ENCODE data around the gene PRKAG2. TPM values are rescaled to one million over a fixed set of nuclear protein-coding genes. Genes with fewer than 3 reads are reported as not detected.

The PRKAG2 gene
- total RNA-seq, 2 donors from 2014 or later, result 23.2 to 28.4 TPM

GRCh38 chr7:151611041-151611440 is 265.9 kb downstream of the PRKAG2 start:
- no peak overlapping the region for H3K27ac Mint-ChIP-seq
- H3K4me3 Mint-ChIP-seq, result no peak overlapping the region
- H3K36me3 Mint-ChIP-seq (ENCODE audit: insufficient read depth in 2 of 2), result no peaks in the 10 kb centered on the region
- H3K9me3 Mint-ChIP-seq, result no peaks in the 10 kb centered on the region
- no peaks in the 10 kb centered on the region for H3K27me3 Mint-ChIP-seq (ENCODE audit: low read depth)
- no peak for DNase-seq
- H3K4me1 Mint-ChIP-seq (ENCODE audit: low read depth), result peaks cover 8% of the 10 kb centered on the region
- no peak for ATAC-seq (replicated peaks in 1 of 2)

GRCh38 chr7:151608031-151608551 is 268.8 kb downstream of the PRKAG2 start:
- H3K27me3 Mint-ChIP-seq (ENCODE audit: low read depth), result no peaks in the 10 kb centered on the region
- peaks cover 0 to 3% of the 10 kb centered on the region in 2 donors for H3K36me3 Mint-ChIP-seq (ENCODE audit: insufficient read depth in 2 of 2)
- ATAC-seq (replicated peaks in 1 of 2) (no peak), DNase-seq (no peak)
- no peak overlapping the region for H3K4me3 Mint-ChIP-seq
- H3K9me3 Mint-ChIP-seq, result peaks cover 0 to 1% of the 10 kb centered on the region in 2 donors
- H3K4me1 Mint-ChIP-seq (ENCODE audit: low read depth), result peaks cover 13% of the 10 kb centered on the region
- H3K27ac Mint-ChIP-seq, result no peak overlapping the region

- Mint-ChIP-seq H3K4me1 (ENCODE audit: low read depth) (peaks cover 13% of the 10 kb centered on the region), H3K27ac (no peak overlapping the region), H3K36me3 (ENCODE audit: insufficient read depth in 2 of 2) (peaks cover 0 to 3% of the 10 kb centered on the region in 2 donors), H3K27me3 (ENCODE audit: low read depth) (no peaks in the 10 kb centered on the region), H3K9me3 (peaks cover 0 to 1% of the 10 kb centered on the region in 2 donors), H3K4me3 (no peak overlapping the region)
- no peak for DNase-seq
- no peak for ATAC-seq (replicated peaks in 1 of 2)
Observed at GRCh38 chr7:151607464-151607867, 269.4 kb downstream of the PRKAG2 start.

- H3K4me3 Mint-ChIP-seq, result no peak overlapping the region
- DNase-seq, result no peak
- H3K9me3 Mint-ChIP-seq, result peaks cover 0 to 1% of the 10 kb centered on the region in 2 donors
- H3K4me1 Mint-ChIP-seq (ENCODE audit: low read depth), result peaks cover 24% of the 10 kb centered on the region
- H3K36me3 Mint-ChIP-seq (ENCODE audit: insufficient read depth in 2 of 2), result peaks cover 0 to 3% of the 10 kb centered on the region in 2 donors
- ATAC-seq (replicated peaks in 1 of 2), result no peak
- H3K27me3 Mint-ChIP-seq (ENCODE audit: low read depth), result no peaks in the 10 kb centered on the region
- H3K27ac Mint-ChIP-seq, result no peak overlapping the region
Observed at GRCh38 chr7:151603951-151604350, 273.0 kb downstream of the PRKAG2 start.

GRCh38 chr7:151601521-151602305 is 275.2 kb downstream of the PRKAG2 start:
- Mint-ChIP-seq H3K4me3 (no peak overlapping the region), H3K4me1 (ENCODE audit: low read depth) (peaks cover 16% of the 10 kb centered on the region), H3K9me3 (peaks cover 0 to 1% of the 10 kb centered on the region in 2 donors), H3K27me3 (ENCODE audit: low read depth) (no peaks in the 10 kb centered on the region), H3K36me3 (ENCODE audit: insufficient read depth in 2 of 2) (peaks cover 0 to 3% of the 10 kb centered on the region in 2 donors), H3K27ac (no peak overlapping the region)
- no peak for DNase-seq
- no peak for ATAC-seq (replicated peaks in 1 of 2)

GRCh38 chr7:151600331-151600730 is 276.6 kb downstream of the PRKAG2 start:
- ATAC-seq (replicated peaks in 1 of 2) (no peak), DNase-seq (no peak)
- Mint-ChIP-seq H3K27ac (no peak overlapping the region), H3K4me1 (ENCODE audit: low read depth) (peaks cover 16% of the 10 kb centered on the region), H3K9me3 (peaks cover 0 to 1% of the 10 kb centered on the region in 2 donors), H3K27me3 (ENCODE audit: low read depth) (no peaks in the 10 kb centered on the region), H3K4me3 (no peak overlapping the region), H3K36me3 (ENCODE audit: insufficient read depth in 2 of 2) (peaks cover 0 to 3% of the 10 kb centered on the region in 2 donors)

- Mint-ChIP-seq H3K4me3 (no peak overlapping the region), H3K36me3 (ENCODE audit: insufficient read depth in 2 of 2) (peaks cover 0 to 3% of the 10 kb centered on the region in 2 donors), H3K9me3 (peaks cover 0 to 1% of the 10 kb centered on the region in 2 donors), H3K27me3 (ENCODE audit: low read depth) (no peaks in the 10 kb centered on the region), H3K27ac (no peak overlapping the region), H3K4me1 (ENCODE audit: low read depth) (peaks cover 16% of the 10 kb centered on the region)
- peak in 1 of 2 donors; percentile 17 for ATAC-seq (replicated peaks in 1 of 2)
- no peak for DNase-seq
Observed at GRCh38 chr7:151599401-151600227, 277.3 kb downstream of the PRKAG2 start.

GRCh38 chr7:151597541-151598444 is 279.1 kb downstream of the PRKAG2 start:
- ATAC-seq (replicated peaks in 1 of 2) (no peak), DNase-seq (no peak)
- peaks cover 11% of the 10 kb centered on the region for H3K4me1 Mint-ChIP-seq (ENCODE audit: low read depth)
- H3K27ac Mint-ChIP-seq, result no peak overlapping the region
- no peak overlapping the region for H3K4me3 Mint-ChIP-seq
- H3K9me3 Mint-ChIP-seq, result no peaks in the 10 kb centered on the region
- no peaks in the 10 kb centered on the region for H3K27me3 Mint-ChIP-seq (ENCODE audit: low read depth)
- H3K36me3 Mint-ChIP-seq (ENCODE audit: insufficient read depth in 2 of 2), result no peaks in the 10 kb centered on the region

GRCh38 chr7:151595702-151596350 is 281.1 kb downstream of the PRKAG2 start:
- peak overlapping the region; percentile 85 for H3K27ac Mint-ChIP-seq
- H3K27me3 Mint-ChIP-seq (ENCODE audit: low read depth), result no peaks in the 10 kb centered on the region
- no peak for DNase-seq
- no peak for ATAC-seq (replicated peaks in 1 of 2)
- no peaks in the 10 kb centered on the region for H3K9me3 Mint-ChIP-seq
- H3K4me1 Mint-ChIP-seq (ENCODE audit: low read depth), result peaks cover 11% of the 10 kb centered on the region
- H3K36me3 Mint-ChIP-seq (ENCODE audit: insufficient read depth in 2 of 2), result no peaks in the 10 kb centered on the region
- no peak overlapping the region for H3K4me3 Mint-ChIP-seq

- H3K9me3 Mint-ChIP-seq, result no peaks in the 10 kb centered on the region
Observed at GRCh38 chr7:151592868-151593486, 283.9 kb downstream of the PRKAG2 start.

GRCh38 chr7:151592330-151592729 is 284.6 kb downstream of the PRKAG2 start:
- Mint-ChIP-seq H3K27me3 (ENCODE audit: low read depth) (no peaks in the 10 kb centered on the region), H3K27ac (no peak overlapping the region), H3K4me3 (no peak overlapping the region), H3K9me3 (no peaks in the 10 kb centered on the region), H3K36me3 (ENCODE audit: insufficient read depth in 2 of 2) (no peaks in the 10 kb centered on the region), H3K4me1 (ENCODE audit: low read depth) (no peaks in the 10 kb centered on the region)
- DNase-seq, result no peak
- ATAC-seq (replicated peaks in 1 of 2), result no peak

More at GRCh38 chr7:151592868-151593486, 283.9 kb downstream of the PRKAG2 start:
- H3K27me3 Mint-ChIP-seq (ENCODE audit: low read depth), result no peaks in the 10 kb centered on the region
- no peak overlapping the region for H3K4me3 Mint-ChIP-seq
- H3K27ac Mint-ChIP-seq, result no peak overlapping the region
- DNase-seq, result no peak
- H3K4me1 Mint-ChIP-seq (ENCODE audit: low read depth), result no peaks in the 10 kb centered on the region
- ATAC-seq (replicated peaks in 1 of 2), result no peak
- H3K36me3 Mint-ChIP-seq (ENCODE audit: insufficient read depth in 2 of 2), result no peaks in the 10 kb centered on the region

GRCh38 chr7:151591866-151592265 is 285.0 kb downstream of the PRKAG2 start:
- H3K27me3 Mint-ChIP-seq (ENCODE audit: low read depth), result no peaks in the 10 kb centered on the region
- no peaks in the 10 kb centered on the region for H3K4me1 Mint-ChIP-seq (ENCODE audit: low read depth)
- no peak overlapping the region for H3K27ac Mint-ChIP-seq
- no peaks in the 10 kb centered on the region for H3K9me3 Mint-ChIP-seq
- no peak for DNase-seq
- no peak for ATAC-seq (replicated peaks in 1 of 2)
- H3K4me3 Mint-ChIP-seq, result no peak overlapping the region
- H3K36me3 Mint-ChIP-seq (ENCODE audit: insufficient read depth in 2 of 2), result no peaks in the 10 kb centered on the region
